WTC11 (cell line): Measurements from ENCODE around the gene PRKRIP1.

ENCODE experiments used
- CBFB ChIP-seq: sonication (generic); formaldehyde crosslinking; IDR thresholded peaks from 2 replicates; pipeline ENCODE4 v1.8.1; 2022; ENCODE audit warnings: mild to moderate bottlenecking, low read depth, missing genetic modification reagents
- CREM ChIP-seq: sonication (generic); formaldehyde crosslinking; IDR thresholded peaks from 2 replicates; pipeline ENCODE4 v1.8.1; 2022; ENCODE audit warnings: mild to moderate bottlenecking, missing genetic modification reagents, moderate library complexity
- CTCF ChIP-seq: fragments of 200-600 bp; IDR thresholded peaks from 2 replicates; pipeline ENCODE4 v1.8.0; 2022; ENCODE audit warnings: antibody characterized with exemption
- E2F1 ChIP-seq: sonication (generic); formaldehyde crosslinking; IDR thresholded peaks from 2 replicates; pipeline ENCODE4 v1.8.0; 2022; ENCODE audit warnings: mild to moderate bottlenecking, missing genetic modification reagents
- FOXP1 ChIP-seq: sonication (generic); formaldehyde crosslinking; IDR thresholded peaks from 2 replicates; pipeline ENCODE4 v1.8.0; 2022; ENCODE audit warnings: missing genetic modification reagents, mild to moderate bottlenecking, moderate library complexity, borderline replicate concordance
- JUN ChIP-seq: sonication (generic); formaldehyde crosslinking; IDR thresholded peaks from 2 replicates; pipeline ENCODE4 v1.8.0; 2023; ENCODE audit warnings: mild to moderate bottlenecking, missing genetic modification reagents
- MYBL2 ChIP-seq: sonication (generic); formaldehyde crosslinking; IDR thresholded peaks from 2 replicates; pipeline ENCODE4 v1.8.1; 2023; ENCODE audit warnings: mild to moderate bottlenecking, moderate library complexity, missing genetic modification reagents
- SMAD3 ChIP-seq: sonication (generic); formaldehyde crosslinking; IDR thresholded peaks from 2 replicates; pipeline ENCODE4 v1.8.0; 2022; ENCODE audit warnings: missing genetic modification reagents, mild to moderate bottlenecking, borderline replicate concordance
- TCF7 ChIP-seq: sonication (generic); formaldehyde crosslinking; IDR thresholded peaks from 2 replicates; pipeline ENCODE4 v1.8.0; 2022; ENCODE audit warnings: mild to moderate bottlenecking, low read depth, missing genetic modification reagents, moderate library complexity
- TF ChIP-seq, protein P1 (sequence below): sonication (generic); formaldehyde crosslinking; IDR thresholded peaks from 2 replicates; pipeline ENCODE4 v1.8.1; 2023; ENCODE audit warnings: mild to moderate bottlenecking, missing genetic modification reagents, moderate library complexity
- TF ChIP-seq, protein P2 (sequence below): sonication (generic); formaldehyde crosslinking; conservative IDR thresholded peaks from 2 replicates; pipeline ENCODE4 v1.8.1; 2022; ENCODE audit warnings: mild to moderate bottlenecking, missing genetic modification reagents

GRCh38 chr7:102431617-102432298, 35.6 kb downstream of the PRKRIP1 start:
- no peak for TF ChIP-seq E2F1 (CRISPR knock-in tag)
- TF ChIP-seq CBFB: no peak
- TF ChIP-seq, protein P1, sequence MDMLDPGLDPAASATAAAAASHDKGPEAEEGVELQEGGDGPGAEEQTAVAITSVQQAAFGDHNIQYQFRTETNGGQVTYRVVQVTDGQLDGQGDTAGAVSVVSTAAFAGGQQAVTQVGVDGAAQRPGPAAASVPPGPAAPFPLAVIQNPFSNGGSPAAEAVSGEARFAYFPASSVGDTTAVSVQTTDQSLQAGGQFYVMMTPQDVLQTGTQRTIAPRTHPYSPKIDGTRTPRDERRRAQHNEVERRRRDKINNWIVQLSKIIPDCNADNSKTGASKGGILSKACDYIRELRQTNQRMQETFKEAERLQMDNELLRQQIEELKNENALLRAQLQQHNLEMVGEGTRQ (CRISPR knock-in tag): no peak
- TF ChIP-seq, protein P2, sequence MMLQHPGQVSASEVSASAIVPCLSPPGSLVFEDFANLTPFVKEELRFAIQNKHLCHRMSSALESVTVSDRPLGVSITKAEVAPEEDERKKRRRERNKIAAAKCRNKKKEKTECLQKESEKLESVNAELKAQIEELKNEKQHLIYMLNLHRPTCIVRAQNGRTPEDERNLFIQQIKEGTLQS (CRISPR knock-in tag): no peak
- TF ChIP-seq FOXP1: no peak
- TF ChIP-seq CREM (CRISPR knock-in tag): no peak
- TF ChIP-seq TCF7: no peak
- TF ChIP-seq CTCF: no peak
- no peak for TF ChIP-seq SMAD3 (CRISPR knock-in tag)
- TF ChIP-seq MYBL2 (CRISPR knock-in tag): no peak
- TF ChIP-seq JUN: no peak
